ENCODE results near the gene HIPK3.
A peak's percentile ranks its signal among the peaks of the same experiment; 100 is the strongest.

Gene HIPK3

GRCh38 chr11:33399421-33399820 is 142.2 kb downstream of the HIPK3 start:
- DNase-seq: no peak

GRCh38 chr11:33402066-33402465 is 144.9 kb downstream of the HIPK3 start:
- peak; percentile 89 for DNase-seq

- no peak for DNase-seq
Observed at GRCh38 chr11:33403344-33403743, 146.2 kb downstream of the HIPK3 start.

- DNase-seq: no peak
Observed at GRCh38 chr11:33405834-33406602, 148.8 kb downstream of the HIPK3 start.
